Retinal pigment epithelial cell (primary cell): ENCODE results near the gene MMADHC.

Source experiments
- DNase-seq: peaks from one replicate; pipeline ENCODE4 v3.0.0-alpha.2; 2010; ENCODE audit warnings: low read depth
- H3K4me3 ChIP-seq: 2 replicates; pipeline ENCODE4 v1.5.1; 2011; ENCODE audit warnings: mild to moderate bottlenecking, low read length, control low read depth, moderate library complexity
- TF ChIP-seq, protein P1 (sequence below): conservative IDR thresholded peaks from 2 replicates; pipeline ENCODE4 v1.5.1; 2011; ENCODE audit warnings: low read depth, low read length, control low read depth, inconsistent platforms

Gene MMADHC

DNA sequence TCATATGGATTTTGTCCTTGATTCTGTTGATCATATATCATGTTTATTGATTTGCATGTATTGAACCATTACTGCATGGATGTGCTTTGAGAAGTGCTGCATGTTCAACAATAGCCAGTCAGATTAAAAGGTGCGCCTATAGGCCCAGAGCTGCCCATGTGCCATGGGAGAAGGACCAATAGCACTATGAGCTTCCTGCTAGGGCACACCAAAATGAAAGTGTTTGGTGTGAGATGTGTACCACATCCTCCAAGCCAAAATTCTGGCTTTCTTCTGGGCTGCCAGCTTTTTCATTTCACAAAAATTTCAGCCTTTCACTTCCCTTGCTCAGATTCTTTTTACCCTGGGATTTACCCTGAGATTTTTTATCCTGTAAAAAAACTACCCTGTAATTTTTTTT lies 34.8 kb upstream of the MMADHC start:
- H3K4me3 ChIP-seq = no peak overlapping the region
- DNase-seq = no peak
- TF ChIP-seq, protein P1, sequence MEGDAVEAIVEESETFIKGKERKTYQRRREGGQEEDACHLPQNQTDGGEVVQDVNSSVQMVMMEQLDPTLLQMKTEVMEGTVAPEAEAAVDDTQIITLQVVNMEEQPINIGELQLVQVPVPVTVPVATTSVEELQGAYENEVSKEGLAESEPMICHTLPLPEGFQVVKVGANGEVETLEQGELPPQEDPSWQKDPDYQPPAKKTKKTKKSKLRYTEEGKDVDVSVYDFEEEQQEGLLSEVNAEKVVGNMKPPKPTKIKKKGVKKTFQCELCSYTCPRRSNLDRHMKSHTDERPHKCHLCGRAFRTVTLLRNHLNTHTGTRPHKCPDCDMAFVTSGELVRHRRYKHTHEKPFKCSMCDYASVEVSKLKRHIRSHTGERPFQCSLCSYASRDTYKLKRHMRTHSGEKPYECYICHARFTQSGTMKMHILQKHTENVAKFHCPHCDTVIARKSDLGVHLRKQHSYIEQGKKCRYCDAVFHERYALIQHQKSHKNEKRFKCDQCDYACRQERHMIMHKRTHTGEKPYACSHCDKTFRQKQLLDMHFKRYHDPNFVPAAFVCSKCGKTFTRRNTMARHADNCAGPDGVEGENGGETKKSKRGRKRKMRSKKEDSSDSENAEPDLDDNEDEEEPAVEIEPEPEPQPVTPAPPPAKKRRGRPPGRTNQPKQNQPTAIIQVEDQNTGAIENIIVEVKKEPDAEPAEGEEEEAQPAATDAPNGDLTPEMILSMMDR = no peak

DNA sequence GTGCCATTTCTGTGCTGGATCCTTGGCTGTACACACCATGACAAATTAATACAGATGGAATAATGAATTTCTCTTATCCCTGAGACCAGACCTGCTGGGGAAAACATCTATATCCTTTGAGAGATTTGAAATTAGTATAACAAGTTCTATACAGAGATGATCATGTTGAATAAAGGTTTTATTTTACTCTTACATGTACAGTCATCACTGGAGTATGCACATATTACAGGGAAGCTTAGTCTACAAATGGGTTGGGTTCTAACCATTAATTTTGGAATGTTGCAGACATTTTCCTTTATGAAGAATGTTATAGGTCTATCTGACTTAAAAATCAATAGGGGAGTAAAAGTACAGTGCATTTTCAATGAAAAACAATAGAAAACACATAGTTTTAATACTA lies 29.9 kb upstream of the MMADHC start:
- TF ChIP-seq, protein P1 = no peak
- peak; percentile 72 for DNase-seq
- no peak overlapping the region for H3K4me3 ChIP-seq

- TF ChIP-seq, protein P1 = no peak
- H3K4me3 ChIP-seq = no peak overlapping the region
These were observed 29.3 kb upstream of the MMADHC start for GRCh38 chr2:149616681-149617456.

DNA sequence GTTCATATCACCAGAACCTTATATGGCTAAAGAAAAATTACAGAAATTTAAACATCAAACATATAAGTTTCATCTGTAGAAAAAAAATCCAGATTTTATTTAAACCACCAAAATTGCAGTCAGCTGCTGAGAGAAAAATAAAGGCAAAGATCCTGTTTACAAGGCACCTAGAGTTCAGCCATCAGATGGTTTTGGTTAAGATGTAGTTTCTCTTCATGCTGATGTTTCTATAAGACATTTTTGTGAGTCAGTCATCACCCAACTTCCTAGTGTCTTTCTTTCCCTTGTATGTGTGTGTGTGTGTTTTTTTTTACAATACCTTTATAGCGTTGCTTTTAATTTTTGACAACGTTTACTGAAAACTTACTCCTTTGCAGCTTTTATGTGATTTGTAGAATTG lies 26.1 kb upstream of the MMADHC start:
- no peak overlapping the region for H3K4me3 ChIP-seq
- no peak for DNase-seq
- TF ChIP-seq, protein P1 = no peak

More at GRCh38 chr2:149616681-149617456, 29.3 kb upstream of the MMADHC start:
- DNase-seq = peak; percentile 75

DNA sequence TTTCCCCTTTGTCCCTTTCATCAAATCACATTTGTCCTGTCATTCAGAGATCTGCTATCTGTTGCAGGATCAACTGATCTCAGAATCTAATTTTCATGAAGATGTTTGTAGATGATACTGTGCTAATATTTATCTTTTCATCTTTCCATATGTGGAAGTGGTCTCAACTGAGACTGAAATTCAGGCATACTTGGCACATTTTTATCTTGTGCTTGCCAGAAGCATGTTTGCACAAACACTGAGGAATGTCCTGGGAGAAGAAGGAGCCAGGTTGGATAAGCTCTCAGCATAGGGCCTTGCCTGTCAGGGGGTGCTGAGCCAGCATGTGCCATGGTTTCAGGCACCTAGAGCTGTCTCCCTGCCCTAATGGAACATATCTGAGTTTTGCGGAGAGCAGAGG lies 24.5 kb upstream of the MMADHC start:
- peak; percentile 78 for DNase-seq
- TF ChIP-seq, protein P1 = no peak
- H3K4me3 ChIP-seq = no peak overlapping the region

GRCh38 chr2:149611100-149611820 lies 23.7 kb upstream of the MMADHC start:
- TF ChIP-seq, protein P1 = peak; percentile 42
- no peak overlapping the region for H3K4me3 ChIP-seq
- DNase-seq = no peak
